HG03060 (cell line): ENCODE data around the gene SLC10A3.

Source experiments
- ATAC-seq: cut with Tn5 transposase; IDR thresholded peaks from one replicate; pipeline ENCODE4 v1.9.1; 2021; ENCODE audit warnings: low read depth, moderate number of reproducible peaks; ENCODE audit not compliant: unreplicated experiment

Gene SLC10A3

DNA sequence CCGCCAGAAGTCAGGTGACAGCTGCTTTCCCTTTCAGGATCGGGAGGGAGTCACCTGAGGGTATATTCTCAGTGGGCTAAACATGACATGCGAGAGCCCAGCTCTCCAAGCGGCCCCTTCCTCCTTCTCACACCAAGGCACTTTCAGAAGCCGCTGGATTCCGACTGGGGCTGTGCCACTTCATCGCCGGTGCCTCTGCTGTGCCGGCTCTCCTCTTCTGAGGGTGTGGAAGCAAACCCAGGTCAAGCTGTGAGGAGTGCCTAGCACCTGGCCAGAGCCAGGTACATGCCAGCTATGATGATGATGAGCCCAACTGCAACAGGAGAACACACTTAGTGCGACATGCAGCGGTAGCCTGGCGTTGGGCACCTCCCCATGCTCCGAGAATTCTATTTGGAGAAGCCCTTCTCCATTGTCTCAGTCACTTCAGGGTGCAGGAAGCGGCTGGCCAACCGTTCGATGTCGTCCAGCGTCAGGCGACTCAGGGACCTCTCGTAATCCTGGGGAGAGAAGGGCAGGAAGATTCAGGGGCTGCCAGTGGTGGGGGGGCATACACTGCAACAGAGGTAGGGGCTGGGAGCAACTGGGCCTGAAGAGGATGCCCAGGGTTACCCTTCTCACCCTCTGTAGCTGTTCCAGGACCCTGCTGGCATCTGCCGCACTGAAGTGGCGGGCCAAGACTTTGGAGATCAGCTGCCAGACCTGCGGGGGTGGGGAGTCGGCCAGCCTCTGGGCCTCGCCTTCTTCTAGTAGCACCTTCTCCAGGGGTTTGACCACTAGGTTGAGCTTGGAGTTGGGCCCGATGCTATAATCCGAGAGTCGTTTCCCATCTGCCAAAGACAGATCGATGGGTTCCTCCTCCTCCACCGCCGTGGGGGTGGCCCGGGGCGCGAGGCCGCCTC is 5.0 kb downstream of the SLC10A3 start:
- no peak for ATAC-seq

DNA sequence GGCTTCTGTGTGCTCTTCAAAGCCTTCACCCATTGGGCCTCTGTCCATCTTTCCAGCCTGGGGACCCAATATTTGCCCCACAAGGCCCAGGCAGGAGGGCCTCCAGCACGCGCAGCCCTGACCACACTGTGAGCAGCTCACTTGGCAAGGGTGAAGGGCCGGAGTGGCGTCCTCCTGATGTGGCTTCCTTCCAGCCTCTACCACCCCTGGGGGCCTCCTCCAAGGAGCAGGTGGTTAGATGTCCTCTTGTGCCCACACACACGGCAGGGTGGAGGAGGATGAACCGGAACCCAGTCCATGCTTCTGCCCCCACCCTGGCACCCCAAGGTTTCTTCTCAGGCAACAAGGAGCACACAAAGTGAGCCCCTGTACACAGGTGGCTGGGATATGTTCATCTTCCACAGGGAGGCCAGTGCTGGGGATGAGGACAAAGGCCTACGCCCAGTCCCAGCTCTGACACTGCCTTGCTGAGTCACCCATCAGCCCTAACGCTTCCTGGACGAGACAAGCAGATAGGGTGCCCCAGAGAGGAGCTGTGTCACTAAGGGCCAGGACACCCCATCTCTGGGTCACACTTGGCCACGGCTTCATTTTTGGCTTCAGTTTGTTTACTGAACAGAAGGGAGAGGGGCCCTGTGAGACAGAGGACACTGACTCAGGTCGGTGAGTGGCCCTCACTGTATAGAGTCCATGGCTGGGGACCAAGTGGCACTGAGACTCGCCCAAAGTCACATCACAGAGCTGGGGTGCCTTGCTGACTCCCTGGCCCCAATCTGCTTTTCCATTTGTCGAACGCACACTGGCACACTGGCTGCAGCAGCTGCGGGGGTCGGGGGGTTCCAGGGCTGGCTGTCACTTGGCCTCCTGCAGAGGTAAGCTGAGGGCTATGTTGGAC is 5.9 kb downstream of the SLC10A3 start:
- ATAC-seq: no peak

GRCh38 chrX:154483325-154483724 is 7.1 kb downstream of the SLC10A3 start:
- no peak for ATAC-seq

GRCh38 chrX:154482786-154483185 is 7.6 kb downstream of the SLC10A3 start:
- no peak for ATAC-seq

DNA sequence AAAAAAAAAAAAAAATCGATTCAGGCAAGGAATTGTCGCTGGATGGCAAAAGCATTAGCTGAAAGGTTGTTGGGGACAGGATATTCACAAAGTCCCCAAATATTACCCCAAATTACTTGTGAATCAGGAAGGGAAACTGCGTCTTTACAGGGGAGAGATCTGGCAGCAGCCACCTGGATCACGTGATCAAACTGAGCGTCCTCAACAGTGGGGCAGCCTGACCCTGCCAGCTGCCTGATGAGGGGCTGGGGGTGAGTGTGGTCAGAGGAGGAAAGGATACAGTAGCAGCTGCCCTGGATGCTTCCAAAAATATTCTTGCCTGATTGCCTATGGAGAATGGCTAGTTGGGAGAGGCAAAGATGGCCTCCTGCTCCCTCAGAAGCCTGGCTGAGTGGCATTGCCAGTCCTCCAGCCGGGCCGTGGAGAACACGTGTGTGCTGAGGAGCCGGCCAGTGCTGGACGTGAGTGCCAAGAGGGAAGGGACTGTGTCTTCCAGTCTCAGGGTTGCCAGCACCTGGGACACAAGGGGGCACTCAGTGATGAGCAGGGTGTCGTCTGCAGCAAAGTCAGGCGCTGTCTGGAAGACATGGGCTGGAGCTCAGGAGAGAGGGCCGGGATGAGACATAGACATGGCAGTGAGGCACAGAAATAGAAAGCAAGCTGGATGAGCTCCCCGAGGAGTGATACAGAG is 8.4 kb downstream of the SLC10A3 start:
- ATAC-seq: no peak

- no peak for ATAC-seq
Observed at GRCh38 chrX:154481195-154481594, 9.2 kb downstream of the SLC10A3 start.

GRCh38 chrX:154478728-154479622 is 11.5 kb downstream of the SLC10A3 start, which contains the start of gene LAGE3:
Gene LAGE3 (minus strand): TSS chrX:154479281. CDS start chrX:154478915, 366 bp downstream.
- peak; percentile 68 for ATAC-seq

DNA sequence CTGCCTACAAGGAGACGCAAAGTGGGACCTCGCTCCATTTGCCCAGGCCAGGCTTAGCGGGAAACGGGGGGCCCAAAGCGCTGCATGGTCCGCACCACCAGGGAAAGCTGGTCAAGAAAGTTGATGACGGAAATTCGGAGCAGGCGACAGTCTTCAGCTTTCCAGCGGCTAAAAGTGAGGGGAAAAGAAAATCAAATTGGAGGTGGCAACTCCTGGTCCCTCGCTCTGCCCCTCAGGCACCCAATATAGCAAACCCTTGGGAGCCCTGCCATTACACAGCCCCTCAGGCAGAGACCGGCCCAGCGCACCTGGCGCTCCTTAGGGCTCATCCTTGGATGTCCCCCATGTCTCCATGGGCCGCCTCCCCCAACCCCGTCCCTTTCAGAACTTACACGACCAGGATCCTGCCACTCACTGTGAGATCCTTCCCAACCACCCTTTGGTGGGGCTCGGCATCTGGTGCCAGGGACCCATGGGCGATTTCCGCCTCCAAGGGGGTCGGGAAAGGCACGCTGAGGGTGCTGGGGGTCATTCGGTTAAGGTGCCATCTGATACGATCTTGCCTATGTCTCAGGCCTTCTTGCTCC is 12.4 kb downstream of the SLC10A3 start:
- ATAC-seq: no peak

GRCh38 chrX:154476821-154477220 is 13.6 kb downstream of the SLC10A3 start:
- ATAC-seq: no peak

DNA sequence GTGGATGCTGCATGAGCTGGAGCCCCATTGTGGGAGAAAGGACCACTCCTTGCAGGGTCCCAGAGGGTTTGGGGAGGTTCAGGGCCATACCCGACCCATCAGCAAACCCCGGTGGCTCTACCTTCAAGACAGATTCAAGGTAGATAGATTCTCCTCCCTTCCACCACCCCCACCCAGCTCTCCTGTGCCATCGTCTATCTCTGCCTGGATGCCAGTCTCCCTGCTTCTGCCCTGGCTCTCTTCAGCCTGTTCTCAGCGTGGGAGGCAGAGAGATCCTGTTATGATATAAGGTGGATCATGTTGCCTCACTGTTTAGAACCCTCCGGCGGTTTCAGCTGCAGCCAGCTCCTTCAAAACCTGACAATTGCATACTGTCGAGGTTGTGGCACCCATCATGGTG is 16.7 kb downstream of the SLC10A3 start:
- ATAC-seq: no peak

- ATAC-seq: no peak
Observed at GRCh38 chrX:154472685-154473632, 17.5 kb downstream of the SLC10A3 start.

- no peak for ATAC-seq
Observed at GRCh38 chrX:154471839-154472684, 18.4 kb downstream of the SLC10A3 start.

- no peak for ATAC-seq
Observed at GRCh38 chrX:154470914-154471568, 19.4 kb downstream of the SLC10A3 start.

- no peak for ATAC-seq
Observed at GRCh38 chrX:154470434-154470833, 20.0 kb downstream of the SLC10A3 start.

GRCh38 chrX:154469880-154470279 is 20.5 kb downstream of the SLC10A3 start:
- no peak for ATAC-seq

DNA sequence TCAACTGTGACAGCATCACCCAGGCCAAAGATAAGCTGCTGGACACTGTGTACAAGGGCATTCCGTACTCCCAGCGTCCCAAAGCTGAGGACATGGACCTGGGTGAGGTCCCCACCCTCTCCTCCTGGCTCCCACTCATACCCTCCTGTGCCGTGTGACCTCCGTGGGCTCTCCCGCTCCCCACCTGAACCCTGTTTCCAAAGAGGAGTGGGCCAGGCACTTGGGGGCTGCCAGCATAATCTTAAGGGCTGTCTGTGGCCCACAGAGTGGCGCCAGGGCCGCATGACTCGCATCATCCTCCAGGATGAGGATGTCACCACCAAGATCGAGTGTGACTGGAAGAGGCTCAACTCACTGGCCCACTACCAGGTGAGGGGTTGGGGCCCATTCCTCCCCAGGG is 21.3 kb downstream of the SLC10A3 start:
- no peak for ATAC-seq

DNA sequence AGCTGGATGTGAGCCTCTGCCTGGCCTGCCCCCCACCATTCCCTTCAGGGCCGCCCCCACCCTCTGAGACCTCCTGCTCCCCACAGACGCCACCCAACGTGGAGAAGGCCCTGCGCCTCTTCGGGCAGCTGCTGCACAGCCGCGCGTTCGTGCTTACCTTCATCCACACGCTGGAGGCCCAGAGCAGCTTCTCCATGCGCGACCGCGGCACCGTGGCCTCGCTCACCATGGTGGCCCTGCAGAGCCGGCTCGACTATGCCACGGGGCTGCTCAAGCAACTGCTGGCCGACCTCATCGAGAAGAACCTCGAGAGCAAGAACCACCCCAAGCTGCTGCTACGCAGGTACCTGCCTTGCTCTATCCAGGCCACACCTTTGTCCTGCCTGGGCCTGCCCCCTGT is 22.2 kb downstream of the SLC10A3 start:
- ATAC-seq: no peak
